ENCODE results near the gene PLIN1. TPM values are rescaled to one million over a fixed set of nuclear protein-coding genes. Genes with fewer than 3 reads are reported as not detected.

The PLIN1 gene
- total and polyA plus RNA-seq, 2 experiments from 2014 or later = 0.21 to 0.90 TPM

DNA sequence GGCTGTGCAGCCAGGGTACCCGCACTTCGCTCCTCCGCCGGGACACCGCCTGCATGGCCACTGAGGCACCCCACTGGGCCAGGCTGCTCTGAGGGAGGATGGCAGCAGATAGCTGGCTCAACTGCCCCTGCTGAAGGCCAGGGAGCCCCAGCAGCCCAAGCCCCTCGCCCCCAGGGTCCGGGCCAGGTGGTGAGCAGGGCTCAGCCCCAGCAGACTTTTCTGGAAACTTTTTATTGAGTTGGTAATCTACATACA lies 11.5 kb downstream of the PLIN1 start:
- H3K27ac Mint-ChIP-seq = no peak overlapping the region

More for the DNA sequence above, 11.5 kb downstream of the PLIN1 start:
- TF ChIP-seq EZH2 (IDR thresholded peaks at IDR 0.05; ENCODE audit: low read depth, unreplicated experiment) (no peak), CREB1 (CRISPR knock-in tag; IDR thresholded peaks at IDR 0.05; ENCODE audit: low read depth) (no peak), ZNF331 (CRISPR knock-in tag; IDR thresholded peaks at IDR 0.05; ENCODE audit: low read depth) (no peak), JUNB (IDR thresholded peaks at IDR 0.05; ENCODE audit: unreplicated experiment) (no peak), STAT1 (IDR thresholded peaks at IDR 0.05; ENCODE audit: unreplicated experiment) (no peak), ZNF114 (CRISPR knock-in tag; IDR thresholded peaks at IDR 0.05) (no peak), POLR2AphosphoS5 (IDR thresholded peaks at IDR 0.05; ENCODE audit: low read depth) (no peak), EZH2phosphoT487 (IDR thresholded peaks at IDR 0.05; ENCODE audit: unreplicated experiment) (no peak)
- TF ChIP-seq, protein P1, sequence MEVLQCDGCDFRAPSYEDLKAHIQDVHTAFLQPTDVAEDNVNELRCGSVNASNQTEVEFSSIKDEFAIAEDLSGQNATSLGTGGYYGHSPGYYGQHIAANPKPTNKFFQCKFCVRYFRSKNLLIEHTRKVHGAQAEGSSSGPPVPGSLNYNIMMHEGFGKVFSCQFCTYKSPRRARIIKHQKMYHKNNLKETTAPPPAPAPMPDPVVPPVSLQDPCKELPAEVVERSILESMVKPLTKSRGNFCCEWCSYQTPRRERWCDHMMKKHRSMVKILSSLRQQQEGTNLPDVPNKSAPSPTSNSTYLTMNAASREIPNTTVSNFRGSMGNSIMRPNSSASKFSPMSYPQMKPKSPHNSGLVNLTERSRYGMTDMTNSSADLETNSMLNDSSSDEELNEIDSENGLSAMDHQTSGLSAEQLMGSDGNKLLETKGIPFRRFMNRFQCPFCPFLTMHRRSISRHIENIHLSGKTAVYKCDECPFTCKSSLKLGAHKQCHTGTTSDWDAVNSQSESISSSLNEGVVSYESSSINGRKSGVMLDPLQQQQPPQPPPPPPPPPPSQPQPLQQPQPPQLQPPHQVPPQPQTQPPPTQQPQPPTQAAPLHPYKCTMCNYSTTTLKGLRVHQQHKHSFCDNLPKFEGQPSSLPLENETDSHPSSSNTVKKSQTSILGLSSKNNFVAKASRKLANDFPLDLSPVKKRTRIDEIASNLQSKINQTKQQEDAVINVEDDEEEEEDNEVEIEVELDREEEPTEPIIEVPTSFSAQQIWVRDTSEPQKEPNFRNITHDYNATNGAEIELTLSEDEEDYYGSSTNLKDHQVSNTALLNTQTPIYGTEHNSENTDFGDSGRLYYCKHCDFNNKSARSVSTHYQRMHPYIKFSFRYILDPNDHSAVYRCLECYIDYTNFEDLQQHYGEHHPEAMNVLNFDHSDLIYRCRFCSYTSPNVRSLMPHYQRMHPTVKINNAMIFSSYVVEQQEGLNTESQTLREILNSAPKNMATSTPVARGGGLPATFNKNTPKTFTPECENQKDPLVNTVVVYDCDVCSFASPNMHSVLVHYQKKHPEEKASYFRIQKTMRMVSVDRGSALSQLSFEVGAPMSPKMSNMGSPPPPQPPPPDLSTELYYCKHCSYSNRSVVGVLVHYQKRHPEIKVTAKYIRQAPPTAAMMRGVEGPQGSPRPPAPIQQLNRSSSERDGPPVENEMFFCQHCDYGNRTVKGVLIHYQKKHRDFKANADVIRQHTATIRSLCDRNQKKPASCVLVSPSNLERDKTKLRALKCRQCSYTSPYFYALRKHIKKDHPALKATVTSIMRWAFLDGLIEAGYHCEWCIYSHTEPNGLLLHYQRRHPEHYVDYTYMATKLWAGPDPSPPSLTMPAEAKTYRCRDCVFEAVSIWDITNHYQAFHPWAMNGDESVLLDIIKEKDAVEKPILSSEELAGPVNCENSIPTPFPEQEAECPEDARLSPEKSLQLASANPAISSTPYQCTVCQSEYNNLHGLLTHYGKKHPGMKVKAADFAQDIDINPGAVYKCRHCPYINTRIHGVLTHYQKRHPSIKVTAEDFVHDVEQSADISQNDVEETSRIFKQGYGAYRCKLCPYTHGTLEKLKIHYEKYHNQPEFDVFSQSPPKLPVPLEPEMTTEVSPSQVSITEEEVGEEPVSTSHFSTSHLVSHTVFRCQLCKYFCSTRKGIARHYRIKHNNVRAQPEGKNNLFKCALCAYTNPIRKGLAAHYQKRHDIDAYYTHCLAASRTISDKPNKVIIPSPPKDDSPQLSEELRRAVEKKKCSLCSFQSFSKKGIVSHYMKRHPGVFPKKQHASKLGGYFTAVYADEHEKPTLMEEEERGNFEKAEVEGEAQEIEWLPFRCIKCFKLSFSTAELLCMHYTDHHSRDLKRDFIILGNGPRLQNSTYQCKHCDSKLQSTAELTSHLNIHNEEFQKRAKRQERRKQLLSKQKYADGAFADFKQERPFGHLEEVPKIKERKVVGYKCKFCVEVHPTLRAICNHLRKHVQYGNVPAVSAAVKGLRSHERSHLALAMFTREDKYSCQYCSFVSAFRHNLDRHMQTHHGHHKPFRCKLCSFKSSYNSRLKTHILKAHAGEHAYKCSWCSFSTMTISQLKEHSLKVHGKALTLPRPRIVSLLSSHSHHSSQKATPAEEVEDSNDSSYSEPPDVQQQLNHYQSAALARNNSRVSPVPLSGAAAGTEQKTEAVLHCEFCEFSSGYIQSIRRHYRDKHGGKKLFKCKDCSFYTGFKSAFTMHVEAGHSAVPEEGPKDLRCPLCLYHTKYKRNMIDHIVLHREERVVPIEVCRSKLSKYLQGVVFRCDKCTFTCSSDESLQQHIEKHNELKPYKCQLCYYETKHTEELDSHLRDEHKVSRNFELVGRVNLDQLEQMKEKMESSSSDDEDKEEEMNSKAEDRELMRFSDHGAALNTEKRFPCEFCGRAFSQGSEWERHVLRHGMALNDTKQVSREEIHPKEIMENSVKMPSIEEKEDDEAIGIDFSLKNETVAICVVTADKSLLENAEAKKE (CRISPR knock-in tag; IDR thresholded peaks at IDR 0.05) = no peak
- TF ChIP-seq, protein P2, sequence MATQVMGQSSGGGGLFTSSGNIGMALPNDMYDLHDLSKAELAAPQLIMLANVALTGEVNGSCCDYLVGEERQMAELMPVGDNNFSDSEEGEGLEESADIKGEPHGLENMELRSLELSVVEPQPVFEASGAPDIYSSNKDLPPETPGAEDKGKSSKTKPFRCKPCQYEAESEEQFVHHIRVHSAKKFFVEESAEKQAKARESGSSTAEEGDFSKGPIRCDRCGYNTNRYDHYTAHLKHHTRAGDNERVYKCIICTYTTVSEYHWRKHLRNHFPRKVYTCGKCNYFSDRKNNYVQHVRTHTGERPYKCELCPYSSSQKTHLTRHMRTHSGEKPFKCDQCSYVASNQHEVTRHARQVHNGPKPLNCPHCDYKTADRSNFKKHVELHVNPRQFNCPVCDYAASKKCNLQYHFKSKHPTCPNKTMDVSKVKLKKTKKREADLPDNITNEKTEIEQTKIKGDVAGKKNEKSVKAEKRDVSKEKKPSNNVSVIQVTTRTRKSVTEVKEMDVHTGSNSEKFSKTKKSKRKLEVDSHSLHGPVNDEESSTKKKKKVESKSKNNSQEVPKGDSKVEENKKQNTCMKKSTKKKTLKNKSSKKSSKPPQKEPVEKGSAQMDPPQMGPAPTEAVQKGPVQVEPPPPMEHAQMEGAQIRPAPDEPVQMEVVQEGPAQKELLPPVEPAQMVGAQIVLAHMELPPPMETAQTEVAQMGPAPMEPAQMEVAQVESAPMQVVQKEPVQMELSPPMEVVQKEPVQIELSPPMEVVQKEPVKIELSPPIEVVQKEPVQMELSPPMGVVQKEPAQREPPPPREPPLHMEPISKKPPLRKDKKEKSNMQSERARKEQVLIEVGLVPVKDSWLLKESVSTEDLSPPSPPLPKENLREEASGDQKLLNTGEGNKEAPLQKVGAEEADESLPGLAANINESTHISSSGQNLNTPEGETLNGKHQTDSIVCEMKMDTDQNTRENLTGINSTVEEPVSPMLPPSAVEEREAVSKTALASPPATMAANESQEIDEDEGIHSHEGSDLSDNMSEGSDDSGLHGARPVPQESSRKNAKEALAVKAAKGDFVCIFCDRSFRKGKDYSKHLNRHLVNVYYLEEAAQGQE (IDR thresholded peaks at IDR 0.05; ENCODE audit: unreplicated experiment) = no peak
- TF ChIP-seq, protein P3, sequence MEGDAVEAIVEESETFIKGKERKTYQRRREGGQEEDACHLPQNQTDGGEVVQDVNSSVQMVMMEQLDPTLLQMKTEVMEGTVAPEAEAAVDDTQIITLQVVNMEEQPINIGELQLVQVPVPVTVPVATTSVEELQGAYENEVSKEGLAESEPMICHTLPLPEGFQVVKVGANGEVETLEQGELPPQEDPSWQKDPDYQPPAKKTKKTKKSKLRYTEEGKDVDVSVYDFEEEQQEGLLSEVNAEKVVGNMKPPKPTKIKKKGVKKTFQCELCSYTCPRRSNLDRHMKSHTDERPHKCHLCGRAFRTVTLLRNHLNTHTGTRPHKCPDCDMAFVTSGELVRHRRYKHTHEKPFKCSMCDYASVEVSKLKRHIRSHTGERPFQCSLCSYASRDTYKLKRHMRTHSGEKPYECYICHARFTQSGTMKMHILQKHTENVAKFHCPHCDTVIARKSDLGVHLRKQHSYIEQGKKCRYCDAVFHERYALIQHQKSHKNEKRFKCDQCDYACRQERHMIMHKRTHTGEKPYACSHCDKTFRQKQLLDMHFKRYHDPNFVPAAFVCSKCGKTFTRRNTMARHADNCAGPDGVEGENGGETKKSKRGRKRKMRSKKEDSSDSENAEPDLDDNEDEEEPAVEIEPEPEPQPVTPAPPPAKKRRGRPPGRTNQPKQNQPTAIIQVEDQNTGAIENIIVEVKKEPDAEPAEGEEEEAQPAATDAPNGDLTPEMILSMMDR (conservative IDR thresholded peaks at IDR 0.05; ENCODE audit: low read depth in 2 of 2) = no peak
- TF ChIP-seq, protein P4, sequence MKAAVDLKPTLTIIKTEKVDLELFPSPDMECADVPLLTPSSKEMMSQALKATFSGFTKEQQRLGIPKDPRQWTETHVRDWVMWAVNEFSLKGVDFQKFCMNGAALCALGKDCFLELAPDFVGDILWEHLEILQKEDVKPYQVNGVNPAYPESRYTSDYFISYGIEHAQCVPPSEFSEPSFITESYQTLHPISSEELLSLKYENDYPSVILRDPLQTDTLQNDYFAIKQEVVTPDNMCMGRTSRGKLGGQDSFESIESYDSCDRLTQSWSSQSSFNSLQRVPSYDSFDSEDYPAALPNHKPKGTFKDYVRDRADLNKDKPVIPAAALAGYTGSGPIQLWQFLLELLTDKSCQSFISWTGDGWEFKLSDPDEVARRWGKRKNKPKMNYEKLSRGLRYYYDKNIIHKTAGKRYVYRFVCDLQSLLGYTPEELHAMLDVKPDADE (IDR thresholded peaks at IDR 0.05) = no peak
- no peak for DNase-seq (ENCODE audit: low spot score)
- no peak for ATAC-seq
- H3K36me3 ChIP-seq (ENCODE audit: insufficient read depth) = no peaks in the 10 kb centered on the region
- H3K79me2 ChIP-seq (replicated peaks; ENCODE audit: insufficient read depth) = no peaks in the 10 kb centered on the region
- H2AFZ ChIP-seq = no peak overlapping the region
- peaks cover 20% of the 10 kb centered on the region for H3K27me3 ChIP-seq (ENCODE audit: insufficient read depth)
- no peaks in the 10 kb centered on the region for H3F3A ChIP-seq (replicated peaks; ENCODE audit: low read depth)
- Mint-ChIP-seq H3K4me1 (peaks cover 16% of the 10 kb centered on the region), H3K9me3 (no peaks in the 10 kb centered on the region), H3K36me3 (ENCODE audit: low read depth) (no peaks in the 10 kb centered on the region), H3K27me3 (ENCODE audit: insufficient read depth, low read depth, poor library complexity) (peaks cover 14% of the 10 kb centered on the region), H3K4me3 (no peak overlapping the region)
- H3K4me1 ChIP-seq (ENCODE audit: insufficient read depth) = peaks cover 16% of the 10 kb centered on the region
- H3K9me2 ChIP-seq (ENCODE audit: insufficient read depth) = no peaks in the 10 kb centered on the region
- no peak overlapping the region for H3K4me2 ChIP-seq
- no peaks in the 10 kb centered on the region for H4K20me1 ChIP-seq (replicated peaks; ENCODE audit: insufficient read depth)
- no peak overlapping the region for H3K27ac ChIP-seq (ENCODE audit: low read depth)
- no peak overlapping the region for H3K4me3 ChIP-seq

Measured in GM23338 (cell line).